B cell (primary cell): Measurements from ENCODE around the gene EMX2. TPM values are rescaled to one million over a fixed set of nuclear protein-coding genes. Genes with fewer than 3 reads are reported as not detected.

Experiments used
- ATAC-seq: fragments of 200-7000 bp; cut with Tn5 transposase; one replicate; pipeline ENCODE4 v1.10.0; 2021; ENCODE audit warnings: low read depth, mild to moderate bottlenecking, moderate number of reproducible peaks, moderate library complexity
- CTCF ChIA-PET: fragments of 350-600 bp; sonication (Branson Sonifier 250); formaldehyde crosslinking; loops from one replicate; lab custom pipeline; 2021; ENCODE audit warnings: antibody characterized with exemption, inconsistent platforms; lab: Charles Lee
- POLR2A ChIA-PET: fragments of 350-600 bp; sonication (Branson Sonifier 250); formaldehyde crosslinking; loops from one replicate; lab custom pipeline; 2021; ENCODE audit warnings: antibody characterized with exemption; lab: Charles Lee
- DNase-seq: peaks from one replicate; pipeline ENCODE4 v3.0.0; 2013
- H2AFZ ChIP-seq: 2 replicates; pipeline ENCODE4 v1.6.1; 2012; ENCODE audit warnings: mild to moderate bottlenecking, low read depth, low read length; ENCODE audit not compliant: insufficient read depth, poor library complexity, severe bottlenecking
- H3K27ac ChIP-seq, 2 donors: 1 replicate in 1 of 2; 2 replicates in 1 of 2; pipeline ENCODE4 v1.5.1; 2012 to 2013; ENCODE audit warnings: low read length in 2 of 2, mild to moderate bottlenecking in 2 of 2, moderate library complexity in 1 of 2
- H3K27me3 ChIP-seq, 4 experiments: fragments of 200-600 bp in 1 of 4; sonication (generic) in 1 of 4; replicated peaks in 1 of 4; 1 replicate in 2 of 4; 2 replicates in 2 of 4; pipeline versions ENCODE4 v1.6.1 to v1.7.0; 2013 to 2016; ENCODE audit warnings: low read length in 3 of 4, mild to moderate bottlenecking in 2 of 4, mixed read lengths in 1 of 4, moderate library complexity in 1 of 4; ENCODE audit not compliant: insufficient read depth in 4 of 4, control insufficient read depth in 3 of 4; ENCODE audit errors: control extremely low read depth in 1 of 4
- H3K36me3 ChIP-seq, 2 experiments: replicated peaks in 1 of 2; 1 replicate in 1 of 2; 2 replicates in 1 of 2; pipeline versions ENCODE4 v1.6.1 to v1.7.1; 2013; ENCODE audit warnings: low read length in 1 of 2; ENCODE audit not compliant: insufficient read depth in 2 of 2, control insufficient read depth in 1 of 2; ENCODE audit errors: control extremely low read depth in 1 of 2, extremely low read depth in 1 of 2
- H3K4me1 ChIP-seq, 2 donors: fragments of 200-600 bp in 1 of 2; sonication (generic) in 1 of 2; 1 replicate in 1 of 2; 2 replicates in 1 of 2; pipeline versions ENCODE4 v1.5.1 to v1.6.1; 2013 to 2017; ENCODE audit warnings: low read length in 2 of 2; ENCODE audit not compliant: control insufficient read depth in 2 of 2, insufficient read depth in 2 of 2
- H3K4me2 ChIP-seq: replicated peaks from 2 replicates; pipeline ENCODE3; 2012; ENCODE audit warnings: mild to moderate bottlenecking, low read depth, low read length; ENCODE audit not compliant: poor library complexity, severe bottlenecking
- H3K4me3 ChIP-seq, 5 experiments: fragments of 200-600 bp in 1 of 5; sonication (generic) in 1 of 5; 1 replicate in 3 of 5; 2 replicates in 2 of 5; pipeline versions ENCODE4 v1.5.1 to v1.7.0; 2011 to 2016; ENCODE audit warnings: low read length in 4 of 5, mild to moderate bottlenecking in 4 of 5, low read depth in 2 of 5, control low read depth in 1 of 5, moderate library complexity in 1 of 5; ENCODE audit not compliant: insufficient read depth in 1 of 5; ENCODE audit errors: control extremely low read depth in 1 of 5, extremely low read depth in 1 of 5
- H3K79me2 ChIP-seq: fragments of 200-600 bp; sonication (generic); one replicate; pipeline ENCODE4 v1.6.0; 2016; ENCODE audit warnings: low read length; ENCODE audit not compliant: control insufficient read depth, insufficient read depth
- H3K9ac ChIP-seq: fragments of 200-600 bp; sonication (generic); 2 replicates; pipeline ENCODE4 v1.6.1; 2017; ENCODE audit warnings: mild to moderate bottlenecking, low read length, moderate library complexity
- H3K9me3 ChIP-seq, 3 donors: one replicate each; pipeline versions ENCODE4 v1.6.1 to v1.7.1; 2013; ENCODE audit warnings: low read length in 2 of 3; ENCODE audit not compliant: control insufficient read depth in 2 of 3, insufficient read depth in 1 of 3; ENCODE audit errors: control extremely low read depth in 1 of 3
- H4K20me1 ChIP-seq: 2 replicates; pipeline ENCODE4 v1.6.0; 2012; ENCODE audit warnings: mild to moderate bottlenecking, low read length; ENCODE audit not compliant: insufficient read depth, control insufficient read depth, poor library complexity, severe bottlenecking
- H3K27ac Mint-ChIP-seq: one replicate; pipeline ENCODE4 v1.8.0; 2021; ENCODE audit warnings: mixed read lengths
- H3K27me3 Mint-ChIP-seq: one replicate; pipeline ENCODE4 v1.8.0; 2021; ENCODE audit warnings: mixed read lengths
- H3K4me1 Mint-ChIP-seq: one replicate; pipeline ENCODE4 v1.8.0; 2021; ENCODE audit warnings: mixed read lengths
- H3K4me3 Mint-ChIP-seq: one replicate; pipeline ENCODE4 v1.8.0; 2021; ENCODE audit warnings: mixed read lengths
- H3K9me3 Mint-ChIP-seq: one replicate; pipeline ENCODE4 v1.8.0; 2022; ENCODE audit warnings: mixed read lengths; ENCODE audit not compliant: insufficient read depth
- CTCF ChIP-seq: fragments of 200-600 bp; IDR thresholded peaks from one replicate; pipeline ENCODE4 v1.8.0; 2022; ENCODE audit warnings: antibody characterized with exemption, mild to moderate bottlenecking
- EZH2 ChIP-seq: IDR thresholded peaks from 2 replicates; pipeline ENCODE4 v1.6.1; 2012; ENCODE audit warnings: borderline replicate concordance, low read depth, mild to moderate bottlenecking, moderate library complexity, low read length; ENCODE audit not compliant: insufficient read depth, poor library complexity, severe bottlenecking
- WGBS: methylation state at CpG from one replicate; pipeline ENCODE4 v1.1.5; 2013; ENCODE audit warnings: missing lambda C conversion rate; ENCODE audit not compliant: insufficient coverage; 5-methylcytosine and 5-hydroxymethylcytosine counted together
- intact Hi-C: fragments of 100-400 bp; cut with micrococcal nuclease; formaldehyde crosslinking; loops from one replicate; pipeline ENCODE4 v1.10.0; 2022
- polyA plus RNA-seq: library from polyadenylated mRNA; depleted of rRNA; stranded (reverse); fragments of >200 nt; gene quantifications from 2 replicates; pipeline ENCODE4 v1.2.3, GENCODE V29; 2012
- total RNA-seq, 2 donors: library from RNA; stranded (reverse); fragments of 120-200 nt in 1 of 2; gene quantifications; 1 replicate in 1 of 2; 2 replicates in 1 of 2; pipeline versions ENCODE4 v1.2.3 to v1.2.4, GENCODE V29; 2013 to 2022

The EMX2 gene
- total and polyA plus RNA-seq, 2 donors (not counting 1 experiment from before 2014, with no cell fraction given) = not detected

GRCh38 chr10:117551330-117552155, 9.0 kb downstream of the EMX2 start:
- DNase-seq (no peak), ATAC-seq (no peak)
- Mint-ChIP-seq H3K9me3 (no peaks in the 10 kb centered on the region), H3K27me3 (peaks cover 77% of the 10 kb centered on the region), H3K27ac (no peak overlapping the region), H3K4me1 (peaks cover 2% of the 10 kb centered on the region), H3K4me3 (no peak overlapping the region)
- H3K27ac ChIP-seq = no peak overlapping the region
- TF ChIP-seq CTCF (no peak), EZH2 (no peak)
- H3K4me1 ChIP-seq = peaks cover 0 to 3% of the 10 kb centered on the region in 2 donors
- no peaks in the 10 kb centered on the region for H4K20me1 ChIP-seq
- no peak overlapping the region for H3K4me3 ChIP-seq
- no peaks in the 10 kb centered on the region for H3K79me2 ChIP-seq
- CTCF ChIA-PET = no interaction called here
- POLR2A ChIA-PET = no interaction called here
- no peaks in the 10 kb centered on the region for H3K36me3 ChIP-seq
- H3K9ac ChIP-seq = no peak overlapping the region
- H3K9me3 ChIP-seq = peaks cover 0 to 7% (median 0%) of the 10 kb centered on the region in 3 donors
- intact Hi-C loops = no loop called here
- no peak overlapping the region for H3K4me2 ChIP-seq
- no peak overlapping the region for H2AFZ ChIP-seq
- peaks cover 0 to 74% (median 29%) of the 10 kb centered on the region in 4 experiments for H3K27me3 ChIP-seq
- 13% methylated on average over 37 of the region's 45 CpGs for WGBS

DNA sequence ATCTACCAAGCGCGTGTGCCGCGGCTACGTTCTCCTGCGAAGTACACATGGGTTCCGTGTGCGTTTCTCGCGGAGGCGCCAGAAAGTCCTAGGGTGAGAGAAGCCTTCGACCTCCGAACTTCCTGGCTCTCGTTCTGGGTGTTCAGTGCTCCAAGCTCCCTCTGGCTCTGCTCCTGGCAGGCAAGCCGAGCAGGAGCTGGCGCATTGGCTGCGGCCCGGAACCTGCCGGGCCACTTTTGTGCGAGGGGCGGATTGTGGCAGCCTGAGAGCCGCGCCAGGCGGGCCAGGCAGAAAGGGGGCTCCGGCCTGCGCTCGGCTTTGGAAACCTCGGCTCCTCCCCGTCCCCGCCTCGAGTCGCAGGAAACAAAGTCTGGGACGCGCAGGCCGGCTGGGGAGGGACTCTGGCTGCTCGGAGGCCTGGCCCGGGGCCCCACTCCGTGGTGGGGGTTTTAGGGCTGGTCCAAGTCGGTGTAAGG, 9.6 kb downstream of the EMX2 start:
- WGBS = 8% methylated on average over 39 of the region's 39 CpGs
- intact Hi-C loops = no loop called here
- peaks cover 0 to under 1% of the 10 kb centered on the region in 2 donors for H3K4me1 ChIP-seq
- H3K27me3 ChIP-seq = peaks cover 0 to 73% (median 26%) of the 10 kb centered on the region in 4 experiments
- H3K4me3 ChIP-seq = no peak overlapping the region
- DNase-seq = no peak
- H3K4me2 ChIP-seq = no peak overlapping the region
- peaks cover 0 to 3% (median 0%) of the 10 kb centered on the region in 3 donors for H3K9me3 ChIP-seq
- ChIA-PET CTCF (no interaction called here), POLR2A (no interaction called here)
- no peak overlapping the region for H2AFZ ChIP-seq
- H3K9ac ChIP-seq = no peak overlapping the region
- Mint-ChIP-seq H3K4me1 (peaks cover 2% of the 10 kb centered on the region), H3K9me3 (no peaks in the 10 kb centered on the region), H3K4me3 (no peak overlapping the region), H3K27me3 (peaks cover 81% of the 10 kb centered on the region), H3K27ac (no peak overlapping the region)
- TF ChIP-seq EZH2 (no peak), CTCF (no peak)
- no peak overlapping the region for H3K27ac ChIP-seq
- ATAC-seq = no peak
- H3K79me2 ChIP-seq = no peaks in the 10 kb centered on the region
- no peaks in the 10 kb centered on the region for H3K36me3 ChIP-seq
- no peaks in the 10 kb centered on the region for H4K20me1 ChIP-seq
